ENCODE measurements around the gene GPRC5C. TPM values are rescaled to one million over a fixed set of nuclear protein-coding genes. Genes with fewer than 3 reads are reported as not detected.

The GPRC5C gene
- total RNA-seq, 1 experiment from 2014 or later = 15.5 TPM

DNA sequence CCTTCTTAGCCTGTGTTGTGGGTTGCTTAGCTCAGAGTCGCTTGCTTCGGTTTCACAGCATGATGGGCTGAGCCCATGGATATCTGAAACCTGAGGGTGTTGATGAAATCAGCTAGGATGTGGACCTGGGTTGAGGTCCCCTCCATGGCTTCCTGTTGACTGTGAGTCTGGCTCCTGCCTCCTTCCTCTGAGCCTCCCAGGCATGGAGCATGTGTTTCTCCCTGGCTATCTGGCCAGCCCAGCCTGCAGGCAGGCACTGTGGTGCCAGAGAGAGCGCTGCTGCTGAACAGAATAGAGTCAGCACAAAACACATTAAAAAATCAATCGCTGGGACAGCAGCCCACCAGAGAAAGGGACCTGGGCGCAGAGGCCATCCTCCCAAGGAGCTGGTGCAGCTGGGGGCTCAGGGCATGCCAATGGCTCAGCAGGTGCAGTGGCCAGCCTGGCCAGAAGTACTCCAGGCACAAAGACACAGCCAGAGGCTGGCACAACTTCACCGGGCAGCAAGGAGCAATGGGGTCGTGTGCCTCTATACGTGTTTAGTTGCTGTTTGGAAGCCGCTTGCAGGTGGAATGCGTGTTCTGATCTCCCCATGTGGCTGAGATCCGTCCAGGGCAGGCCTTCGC, 28.3 kb upstream of the GPRC5C start:
- no peak for TF ChIP-seq CTCF (conservative IDR thresholded peaks at IDR 0.05)
- WGBS (ENCODE audit: extremely low coverage, insufficient read length, low lambda C conversion rate) = no CpG with 5 or more reads among the region's 12 CpGs
- no peak overlapping the region for H3K4ac ChIP-seq (ENCODE audit: low read depth, low read length)
- Mint-ChIP-seq H3K4me3 (no peak overlapping the region), H3K36me3 (ENCODE audit: insufficient read depth in 1 of 3, low read depth in 3 of 3) (no peaks in the 10 kb centered on the region), H3K27me3 (ENCODE audit: low read depth) (peaks cover 10% of the 10 kb centered on the region), H3K4me1 (peaks cover 14 to 19% of the 10 kb centered on the region in 2 experiments), H3K27ac (peak overlapping the region in 1 of 3 experiments; percentile 56; a peak in 1 of 7 replicates), H3K9me3 (no peaks in the 10 kb centered on the region)
- H2AK5ac ChIP-seq (ENCODE audit: insufficient read length, low read length) = no peak overlapping the region
- no peaks in the 10 kb centered on the region for H3K79me1 ChIP-seq (ENCODE audit: insufficient read depth, low read depth, low read length, poor library complexity, severe bottlenecking)
- no peak overlapping the region for H2AFZ ChIP-seq (ENCODE audit: low read length)
- no peaks in the 10 kb centered on the region for H3K9me3 ChIP-seq (ENCODE audit: control insufficient read depth, low read depth, low read length)
- H2BK15ac ChIP-seq (ENCODE audit: low read depth, low read length) = no peak overlapping the region
- no peak overlapping the region for H3K56ac ChIP-seq (ENCODE audit: insufficient read length, low read depth, low read length)
- H2BK12ac ChIP-seq (ENCODE audit: insufficient read length, low read depth, low read length) = no peak overlapping the region
- H3K9ac ChIP-seq (ENCODE audit: extremely low read depth, insufficient read length, low read length) = no peak overlapping the region
- peaks cover 5% of the 10 kb centered on the region; the same call in 1 of the 2 replicates for H3K4me1 ChIP-seq (ENCODE audit: insufficient read depth, low read length)
- H2BK20ac ChIP-seq (ENCODE audit: low read depth, low read length, poor library complexity, severe bottlenecking) = no peak overlapping the region
- no peak overlapping the region for H2BK120ac ChIP-seq (ENCODE audit: low read depth, low read length, poor library complexity, severe bottlenecking)
- no peak overlapping the region for H3K23ac ChIP-seq (ENCODE audit: insufficient read length, low read depth, low read length)
- H3K27me3 ChIP-seq (ENCODE audit: insufficient read depth, low read length) = no peaks in the 10 kb centered on the region
- H4K5ac ChIP-seq (ENCODE audit: insufficient read length, low read depth, low read length) = no peak overlapping the region
- DNase-seq = no peak
- no peak overlapping the region for H3K4me2 ChIP-seq (ENCODE audit: insufficient read depth, insufficient read length, low read length)
- no peaks in the 10 kb centered on the region for H3K23me2 ChIP-seq (ENCODE audit: insufficient read length, low read depth, low read length, poor library complexity, severe bottlenecking)
- H4K8ac ChIP-seq (replicated peaks; ENCODE audit: insufficient read length, low read depth, low read length) = no peak overlapping the region
- H2BK5ac ChIP-seq (ENCODE audit: insufficient read length, low read length) = no peak overlapping the region
- H3K27ac ChIP-seq (ENCODE audit: insufficient read length, low read depth, low read length) = no peak overlapping the region
- H3K14ac ChIP-seq (ENCODE audit: insufficient read depth, low read length) = peak overlapping the region; percentile 11; the same call in 1 of the 2 replicates
- no peak overlapping the region for H4K91ac ChIP-seq (ENCODE audit: insufficient read length, low read depth, low read length)
- H3K79me2 ChIP-seq (ENCODE audit: insufficient read depth, low read length) = no peaks in the 10 kb centered on the region
- no peak overlapping the region for H3K18ac ChIP-seq (ENCODE audit: insufficient read length, low read depth, low read length)
- no peaks in the 10 kb centered on the region for H4K20me1 ChIP-seq (ENCODE audit: control insufficient read depth, insufficient read depth, insufficient read length)
- H3T11ph ChIP-seq (ENCODE audit: low read length) = no peak overlapping the region

All from H9 (cell line).